Activated T-cell treated with anti-CD3 and anti-CD28 coated beads for 24 hours (primary cell): Measurements from ENCODE around the gene SRRT.
"Not testable (repeated sequence)": the region's sequence is repeated elsewhere in the genome, so short reads cannot be mapped to it uniquely, and the experiment has no call there.

Experiments
- DNase-seq: peaks from one replicate; pipeline ENCODE4 v3.0.0-alpha.2; 2020; ENCODE audit warnings: low read depth

SRRT gene

DNA sequence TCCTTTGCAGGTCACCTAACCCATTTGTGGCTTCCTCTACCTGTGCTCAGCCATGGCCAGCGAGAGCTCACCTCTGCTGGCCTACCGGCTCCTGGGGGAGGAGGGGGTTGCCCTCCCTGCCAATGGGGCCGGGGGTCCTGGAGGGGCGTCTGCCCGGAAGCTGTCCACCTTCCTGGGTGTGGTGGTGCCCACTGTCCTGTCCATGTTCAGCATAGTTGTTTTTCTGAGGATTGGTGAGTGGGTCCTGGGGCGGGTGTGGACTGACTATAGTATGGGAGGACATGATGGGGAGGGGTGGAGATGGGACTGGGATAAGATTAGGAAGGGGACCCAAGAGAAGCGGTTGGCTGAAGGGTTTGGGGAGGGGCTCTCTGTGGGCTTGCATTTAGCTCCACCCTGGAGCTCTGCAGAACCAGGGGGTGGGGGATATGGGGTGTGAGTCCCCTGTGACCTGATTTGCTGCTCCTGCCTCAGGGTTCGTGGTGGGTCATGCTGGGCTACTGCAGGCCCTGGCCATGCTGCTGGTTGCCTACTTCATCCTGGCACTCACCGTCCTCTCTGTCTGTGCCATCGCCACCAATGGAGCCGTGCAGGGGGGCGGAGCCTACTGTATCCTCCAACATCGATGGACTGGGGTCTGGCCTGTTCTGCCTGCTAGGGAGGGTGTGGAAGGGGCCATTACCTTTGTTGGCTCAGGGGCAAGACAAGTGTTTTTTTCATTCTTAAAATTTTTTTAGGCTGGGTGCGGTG, 20.6 kb upstream of the SRRT start:
- no peak for DNase-seq

DNA sequence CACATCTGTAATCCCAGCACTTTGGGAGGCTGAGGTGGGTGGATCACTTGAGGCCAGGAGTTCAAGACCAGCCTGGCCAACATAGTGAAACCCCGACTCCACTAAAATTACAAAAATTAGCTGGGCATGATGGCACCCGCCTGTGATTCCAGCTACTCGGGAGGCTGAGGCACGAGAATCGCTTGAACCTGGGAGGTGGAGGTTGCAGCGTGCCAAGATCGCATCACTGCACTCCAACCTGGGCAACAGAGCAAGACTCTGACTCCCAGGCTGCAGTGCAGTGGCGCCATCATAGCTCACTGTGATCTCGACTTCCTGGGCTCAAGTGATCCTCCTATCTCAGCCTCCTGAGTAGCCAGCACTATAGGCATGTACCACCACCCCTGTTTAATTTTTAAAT, 20.0 kb upstream of the SRRT start:
- DNase-seq = not testable (repeated sequence)

DNA sequence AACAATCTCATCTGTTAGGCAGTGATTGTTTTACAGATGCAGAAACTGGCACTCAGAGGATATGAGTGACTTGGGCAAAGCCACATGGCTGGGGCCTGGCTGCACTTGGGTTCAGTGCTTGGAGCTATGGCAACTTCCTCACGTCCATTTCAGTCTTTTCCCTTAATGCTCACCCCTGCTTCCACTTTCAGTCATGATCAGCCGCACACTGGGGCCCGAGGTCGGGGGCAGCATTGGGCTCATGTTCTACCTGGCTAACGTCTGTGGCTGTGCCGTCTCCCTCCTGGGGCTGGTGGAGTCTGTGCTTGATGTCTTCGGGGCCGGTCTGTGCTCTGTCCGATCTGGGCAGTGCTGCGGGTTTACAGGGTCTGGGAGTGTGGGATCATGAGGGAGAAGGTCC, 19.4 kb upstream of the SRRT start:
- DNase-seq = no peak

DNA sequence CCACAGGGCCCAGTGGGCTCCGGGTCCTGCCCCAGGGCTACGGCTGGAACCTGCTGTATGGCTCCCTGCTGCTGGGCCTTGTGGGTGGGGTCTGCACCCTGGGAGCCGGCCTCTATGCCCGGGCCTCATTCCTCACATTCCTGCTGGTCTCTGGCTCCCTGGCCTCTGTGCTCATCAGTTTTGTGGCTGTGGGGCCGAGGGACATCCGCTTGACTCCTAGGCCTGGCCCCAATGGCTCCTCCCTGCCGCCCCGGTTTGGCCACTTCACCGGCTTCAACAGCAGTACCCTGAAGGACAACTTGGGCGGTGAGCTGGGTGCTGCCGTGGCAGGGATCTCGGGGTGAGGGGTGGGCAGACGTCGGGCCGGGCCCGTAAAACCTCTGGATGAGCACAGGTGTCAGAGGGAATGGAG, 18.0 kb upstream of the SRRT start:
- DNase-seq = no peak

DNA sequence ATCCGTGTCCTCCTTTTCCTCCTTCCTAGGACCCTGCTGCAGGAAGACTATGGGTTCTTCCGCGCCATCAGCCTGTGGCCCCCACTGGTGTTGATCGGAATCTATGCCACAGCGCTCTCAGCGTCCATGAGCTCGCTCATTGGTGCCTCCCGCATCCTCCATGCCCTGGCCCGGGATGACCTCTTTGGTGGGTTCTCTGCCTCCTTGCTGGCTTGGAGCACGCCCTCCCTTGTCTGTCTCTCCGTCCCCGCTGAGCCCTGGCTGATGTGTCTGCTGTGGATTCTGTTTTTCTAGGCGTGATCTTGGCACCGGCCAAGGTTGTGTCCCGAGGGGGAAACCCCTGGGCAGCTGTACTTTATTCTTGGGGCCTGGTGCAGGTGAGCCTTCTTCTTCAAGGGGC, 15.0 kb upstream of the SRRT start:
- DNase-seq = no peak

DNA sequence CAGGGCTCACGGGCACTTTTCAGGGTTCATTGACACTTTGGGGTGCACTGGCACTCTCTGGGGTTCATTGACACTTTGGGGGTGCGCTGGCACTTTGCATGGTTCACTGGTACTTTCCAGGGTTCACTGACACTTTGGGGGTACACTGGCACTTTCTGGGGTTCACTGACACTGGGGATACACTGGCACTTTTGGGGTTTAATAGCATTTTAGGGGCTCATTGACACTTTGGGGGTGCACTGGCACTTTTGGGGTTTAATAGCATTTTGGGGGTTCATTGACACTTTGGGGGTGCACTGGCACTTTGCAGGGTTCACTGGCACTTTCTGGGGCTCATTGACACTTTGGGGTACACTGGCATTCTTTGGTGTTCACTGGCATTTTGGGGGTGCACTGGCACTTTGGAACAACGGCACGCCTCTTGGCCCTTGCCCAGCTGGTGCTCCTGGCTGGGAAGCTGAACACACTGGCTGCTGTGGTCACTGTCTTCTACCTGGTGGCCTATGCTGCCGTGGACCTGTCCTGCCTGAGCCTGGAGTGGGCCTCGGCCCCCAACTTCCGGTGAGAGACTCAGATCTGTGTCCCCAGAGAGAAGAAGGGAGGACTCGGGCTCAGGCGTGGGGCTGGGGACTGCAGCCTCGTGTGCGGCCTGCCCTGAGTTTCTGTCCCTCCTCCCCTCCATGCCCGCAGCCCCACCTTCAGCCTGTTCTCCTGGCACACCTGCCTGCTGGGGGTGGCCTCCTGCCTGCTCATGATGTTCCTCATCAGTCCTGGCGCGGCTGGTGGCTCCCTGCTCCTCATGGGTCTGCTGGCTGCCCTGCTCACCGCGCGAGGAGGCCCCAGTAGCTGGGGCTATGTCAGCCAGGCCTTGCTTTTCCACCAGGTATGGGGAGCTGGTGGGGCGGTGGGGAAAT, 13.9 kb upstream of the SRRT start:
- no peak for DNase-seq

DNA sequence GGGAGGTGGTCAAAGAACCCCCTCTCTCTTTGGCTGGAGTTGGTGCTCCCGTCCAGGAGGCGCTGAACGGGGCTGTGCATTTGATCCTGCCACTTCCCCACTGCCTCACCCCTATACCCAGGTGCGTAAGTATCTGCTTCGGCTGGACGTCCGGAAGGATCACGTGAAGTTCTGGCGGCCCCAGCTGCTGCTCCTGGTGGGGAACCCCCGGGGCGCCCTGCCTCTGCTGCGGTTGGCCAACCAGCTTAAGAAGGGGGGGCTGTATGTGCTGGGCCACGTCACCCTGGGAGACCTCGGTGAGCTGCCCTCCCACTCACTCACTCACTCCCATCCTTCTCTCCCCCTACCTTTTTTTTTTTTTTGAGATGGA, 13.3 kb upstream of the SRRT start:
- DNase-seq = no peak

DNA sequence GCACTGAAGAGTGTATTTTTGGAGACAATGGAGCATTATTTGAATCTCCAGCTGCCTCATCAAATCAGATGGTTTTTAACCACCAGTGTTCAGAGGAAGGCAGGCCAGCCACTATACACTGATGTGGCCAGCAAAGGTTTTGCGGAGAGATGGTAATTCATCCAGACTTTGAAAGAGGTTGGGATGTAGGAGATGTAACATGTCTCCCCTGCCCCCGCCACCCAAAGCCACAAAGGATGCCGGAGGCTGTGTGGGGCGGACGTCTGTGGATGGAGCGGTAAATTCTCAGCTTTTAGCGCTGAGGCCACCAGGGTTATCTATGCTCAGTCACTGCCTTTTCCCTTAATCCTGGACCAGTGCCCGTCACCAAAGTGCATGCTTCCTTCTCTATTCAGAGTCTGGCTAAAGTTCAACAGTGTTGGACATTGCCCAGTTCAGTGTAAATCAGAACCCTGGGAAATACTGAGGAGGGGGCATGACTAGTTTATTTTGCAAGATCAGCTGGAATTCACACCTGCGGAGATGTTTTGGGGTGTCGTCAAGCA, 11.4 kb upstream of the SRRT start:
- no peak for DNase-seq

DNA sequence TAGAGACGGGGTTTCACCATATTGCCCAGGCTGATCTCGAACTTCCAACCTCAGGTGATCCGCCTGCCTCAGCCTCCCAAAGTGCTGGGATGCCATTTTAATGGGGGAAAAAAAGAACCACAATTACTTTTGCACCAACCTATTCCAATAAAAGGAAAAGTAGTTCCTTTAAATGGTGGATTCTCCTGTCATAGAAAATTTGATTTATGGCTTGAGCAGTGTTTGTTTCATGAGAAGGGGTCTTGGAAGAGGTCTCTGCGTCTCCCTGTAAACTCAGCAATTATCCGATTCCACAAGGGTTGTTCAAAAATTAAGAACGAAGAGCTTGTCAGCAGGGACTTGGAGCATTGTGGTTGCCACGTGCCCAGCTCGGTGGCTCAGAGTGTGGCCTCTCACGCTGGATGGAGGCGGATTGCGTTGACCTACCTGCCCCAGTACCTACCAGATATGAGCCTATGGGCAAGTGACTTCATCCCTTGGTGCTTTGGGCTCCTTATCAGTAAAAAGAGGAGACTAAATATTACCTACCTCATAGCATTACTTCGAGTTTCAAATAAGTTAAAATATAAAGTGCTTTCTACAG, 10.5 kb upstream of the SRRT start:
- DNase-seq = no peak

DNA sequence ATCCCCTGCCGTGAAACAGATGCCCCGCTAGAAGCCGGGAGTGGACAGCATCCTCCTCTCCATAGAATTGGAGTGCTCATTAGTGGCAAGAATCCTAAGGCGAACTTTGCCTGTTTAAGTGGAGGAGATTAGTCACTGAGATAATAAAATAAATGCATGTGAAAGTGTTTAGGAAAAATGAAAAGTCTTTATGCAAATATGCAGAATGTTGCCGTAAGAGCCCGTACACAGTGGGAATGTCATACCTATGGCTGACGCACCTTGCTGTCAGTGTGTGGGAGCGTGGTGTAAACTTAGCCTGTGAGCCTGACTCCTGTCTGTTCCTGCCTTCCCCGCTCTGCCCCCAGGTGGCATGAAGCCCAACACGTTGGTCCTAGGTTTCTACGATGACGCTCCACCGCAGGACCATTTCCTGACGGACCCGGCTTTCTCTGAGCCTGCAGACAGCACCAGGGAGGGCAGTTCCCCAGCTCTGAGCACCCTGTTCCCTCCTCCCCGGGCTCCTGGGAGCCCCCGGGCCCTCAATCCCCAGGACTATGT, 9.5 kb upstream of the SRRT start:
- no peak for DNase-seq

DNA sequence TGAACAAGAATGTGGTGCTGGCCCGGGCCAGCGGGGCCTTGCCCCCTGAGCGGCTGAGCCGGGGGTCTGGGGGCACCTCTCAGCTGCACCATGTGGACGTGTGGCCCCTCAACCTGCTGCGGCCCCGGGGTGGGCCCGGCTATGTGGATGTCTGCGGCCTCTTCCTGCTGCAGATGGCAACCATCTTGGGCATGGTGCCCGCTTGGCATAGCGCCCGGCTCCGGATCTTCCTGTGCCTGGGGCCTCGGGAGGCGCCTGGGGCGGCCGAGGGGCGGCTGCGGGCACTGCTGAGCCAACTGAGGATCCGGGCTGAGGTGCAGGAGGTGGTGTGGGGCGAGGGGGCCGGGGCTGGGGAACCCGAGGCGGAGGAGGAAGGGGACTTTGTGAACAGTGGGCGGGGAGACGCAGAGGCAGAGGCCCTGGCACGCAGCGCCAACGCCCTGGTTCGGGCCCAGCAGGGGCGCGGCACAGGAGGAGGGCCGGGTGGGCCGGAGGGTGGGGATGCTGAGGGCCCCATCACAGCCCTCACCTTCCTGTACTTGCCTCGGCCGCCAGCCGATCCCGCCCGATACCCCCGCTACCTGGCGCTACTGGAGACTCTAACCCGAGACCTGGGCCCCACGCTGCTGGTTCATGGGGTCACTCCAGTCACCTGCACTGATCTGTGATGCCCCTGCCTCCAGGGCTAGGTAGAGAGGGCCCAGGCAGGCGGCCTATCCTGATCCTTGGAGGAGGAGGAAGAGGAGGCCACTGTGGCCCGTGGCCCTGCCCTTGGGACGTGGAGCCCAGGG, 8.8 kb upstream of the SRRT start:
- DNase-seq = no peak

DNA sequence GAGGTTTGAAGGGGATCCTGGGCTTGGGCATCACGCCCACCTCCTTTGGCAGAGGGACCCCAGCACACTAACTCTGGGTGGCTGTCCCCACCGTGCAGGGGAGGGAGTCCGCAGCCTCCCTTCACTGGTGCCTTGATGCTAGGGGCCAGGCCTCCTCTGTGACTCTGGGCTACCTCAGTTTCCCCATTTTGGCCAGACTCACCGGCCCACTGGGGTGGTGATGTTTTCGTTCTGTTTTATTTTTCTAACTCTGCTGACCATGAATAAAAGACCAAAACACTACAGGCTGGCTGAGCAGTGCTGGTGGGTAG, 8.2 kb upstream of the SRRT start:
- DNase-seq = no peak

DNA sequence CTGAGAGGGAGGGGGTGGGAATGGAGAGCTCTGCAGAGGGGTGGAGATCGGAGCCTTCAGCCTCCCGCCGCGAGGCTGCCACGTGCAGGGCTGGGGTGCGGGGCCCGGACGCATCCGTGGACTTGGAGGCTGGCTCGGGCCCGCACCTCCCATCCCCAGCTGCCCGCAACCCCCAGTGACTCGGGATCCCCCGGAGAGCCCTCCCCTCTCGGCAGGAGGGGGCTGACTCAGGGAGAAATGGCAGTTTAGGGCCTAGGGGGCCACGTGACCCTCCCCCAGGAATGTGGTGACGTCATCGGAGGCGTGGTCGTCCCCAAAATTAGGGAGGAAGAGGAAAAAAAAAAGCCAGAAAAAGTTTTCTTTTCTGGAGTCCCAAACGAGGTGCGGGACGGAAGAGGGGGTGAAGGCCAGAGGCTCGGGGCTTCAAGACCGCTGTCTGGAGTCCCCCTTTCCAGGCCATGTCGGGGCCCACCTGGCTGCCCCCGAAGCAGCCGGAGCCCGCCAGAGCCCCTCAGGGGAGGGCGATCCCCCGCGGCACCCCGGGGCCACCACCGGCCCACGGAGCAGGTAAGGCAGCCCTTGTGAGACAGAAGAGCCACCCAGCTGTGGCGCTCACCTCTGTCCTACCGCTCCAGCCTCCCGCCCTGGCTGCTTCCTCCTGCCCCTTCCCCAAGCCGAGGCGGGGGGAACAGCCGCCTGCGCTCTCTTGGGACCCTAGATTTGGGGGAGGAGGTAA, 7.7 kb upstream of the SRRT start, which contains the start of gene TRIP6:
Gene TRIP6, plus strand, starts transcription at position 348 of the 736 bp plus-strand sequence. Its CDS starts 111 bp downstream, at position 459.
- peak; percentile 64 for DNase-seq

DNA sequence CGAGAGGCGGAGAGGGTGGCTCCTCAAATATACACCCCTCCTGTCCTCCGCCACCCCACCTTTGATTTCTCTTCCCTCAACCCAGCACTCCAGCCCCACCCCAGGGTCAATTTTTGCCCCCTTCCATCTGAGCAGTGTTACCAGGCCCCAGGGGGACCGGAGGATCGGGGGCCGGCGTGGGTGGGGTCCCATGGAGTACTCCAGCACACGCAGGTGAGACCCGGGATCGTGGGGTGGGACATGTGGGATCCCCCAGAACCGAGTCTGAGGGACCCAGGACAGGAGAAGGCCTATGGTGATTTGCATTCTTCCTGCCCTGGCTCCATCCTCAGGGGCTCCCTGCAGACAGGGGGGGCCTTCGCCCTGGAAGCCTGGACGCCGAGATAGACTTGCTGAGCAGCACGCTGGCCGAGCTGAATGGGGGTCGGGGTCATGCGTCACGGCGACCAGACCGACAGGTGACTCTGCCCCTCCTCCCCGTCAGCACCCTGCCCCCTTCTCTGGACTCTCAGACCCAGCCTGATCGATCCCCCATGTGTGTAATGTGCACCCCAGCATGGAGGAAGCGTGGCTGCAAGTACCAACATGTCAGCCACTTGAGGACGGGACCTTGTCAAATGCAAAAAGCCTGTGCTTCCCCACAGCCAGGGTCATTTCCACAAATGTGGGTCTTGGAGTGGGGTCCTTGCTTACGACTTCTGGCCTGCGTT, 7.0 kb upstream of the SRRT start:
- DNase-seq = no peak

DNA sequence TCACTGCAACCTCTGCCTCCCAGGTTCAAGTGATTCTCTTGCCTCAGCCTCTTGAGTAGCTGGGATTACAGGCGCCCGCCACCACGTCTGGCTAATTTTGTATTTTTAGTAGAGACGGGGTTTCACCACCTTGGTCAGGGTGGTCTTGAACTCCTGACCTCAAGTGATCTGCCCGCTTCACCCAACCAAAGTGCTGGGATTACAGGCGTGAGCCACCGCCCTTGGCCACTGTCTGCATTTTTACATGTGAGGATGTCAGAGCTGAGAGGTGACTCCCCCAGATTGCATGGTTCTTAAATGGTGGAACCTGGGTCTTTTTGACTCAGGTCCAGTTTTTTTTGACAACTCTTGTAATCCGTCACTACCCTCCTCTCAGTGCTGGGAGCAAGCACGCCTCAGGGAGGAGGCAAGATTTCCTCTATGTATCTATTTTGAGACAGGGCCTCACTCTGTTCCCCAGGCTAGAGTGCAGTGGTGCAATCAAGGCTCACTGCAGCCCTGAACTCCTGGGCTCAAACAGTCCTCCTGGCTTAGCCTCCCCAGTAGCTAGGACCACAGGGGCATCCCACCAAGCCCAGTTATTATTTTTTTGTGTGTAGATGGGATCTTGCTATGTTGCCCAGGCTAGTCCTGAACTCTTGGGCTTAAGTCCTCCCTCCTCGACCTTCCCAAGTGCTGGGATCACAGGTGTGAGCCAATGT, 1.2 kb upstream of the SRRT start:
- DNase-seq = no peak

DNA sequence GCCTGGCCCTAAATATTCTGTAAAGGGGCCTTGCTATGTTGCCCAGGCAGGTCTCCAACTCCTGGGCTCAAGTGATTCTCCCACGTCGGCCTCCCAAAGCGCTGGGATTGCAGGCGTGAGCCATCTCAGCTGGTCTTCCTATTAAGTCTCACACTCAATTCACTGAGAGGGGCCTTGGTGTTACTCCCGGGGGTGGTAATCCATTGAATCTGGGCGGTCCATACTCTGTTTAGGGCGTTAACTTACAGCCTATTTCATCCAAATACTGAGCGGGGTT, 665 bp upstream of the SRRT start:
- DNase-seq = no peak

DNA sequence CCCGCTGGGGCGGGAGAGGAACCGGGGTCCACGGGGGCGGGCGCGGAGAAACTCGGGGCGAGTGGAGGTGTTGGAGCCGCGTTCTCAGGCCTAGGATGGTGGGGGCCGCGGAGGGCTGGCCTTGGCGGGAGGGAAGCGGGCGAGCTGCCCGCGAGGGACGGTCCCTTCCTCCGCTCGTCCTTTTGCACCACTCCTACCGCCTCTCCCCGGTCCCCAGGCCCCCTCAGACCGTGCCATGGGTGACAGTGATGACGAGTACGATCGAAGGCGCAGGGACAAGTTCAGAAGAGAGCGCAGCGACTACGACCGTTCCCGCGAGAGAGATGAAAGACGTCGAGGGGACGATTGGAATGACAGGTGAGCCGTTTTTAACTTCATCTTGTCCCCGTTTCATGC, 451 bp downstream of the SRRT start:
- DNase-seq = no peak

DNA sequence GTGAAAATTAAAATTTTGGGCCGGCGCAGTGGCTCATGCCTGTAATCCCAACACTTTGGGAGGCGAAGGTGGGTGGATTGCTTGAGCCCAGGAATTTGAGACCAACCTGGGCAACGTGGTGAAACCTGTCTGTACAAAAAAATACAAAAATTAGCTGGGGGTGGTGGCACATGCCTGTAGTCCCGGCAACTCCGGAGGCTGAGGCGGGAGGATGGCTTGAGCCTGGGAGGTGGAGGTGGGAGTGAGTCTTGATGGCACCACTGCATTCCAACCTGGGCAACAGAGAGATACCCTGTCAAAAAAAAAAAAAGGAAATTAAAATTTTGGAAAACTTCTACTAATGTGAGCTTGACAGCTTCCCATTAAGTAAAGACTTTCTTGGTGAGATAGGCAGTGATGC, 3.1 kb downstream of the SRRT start:
- DNase-seq = no peak

DNA sequence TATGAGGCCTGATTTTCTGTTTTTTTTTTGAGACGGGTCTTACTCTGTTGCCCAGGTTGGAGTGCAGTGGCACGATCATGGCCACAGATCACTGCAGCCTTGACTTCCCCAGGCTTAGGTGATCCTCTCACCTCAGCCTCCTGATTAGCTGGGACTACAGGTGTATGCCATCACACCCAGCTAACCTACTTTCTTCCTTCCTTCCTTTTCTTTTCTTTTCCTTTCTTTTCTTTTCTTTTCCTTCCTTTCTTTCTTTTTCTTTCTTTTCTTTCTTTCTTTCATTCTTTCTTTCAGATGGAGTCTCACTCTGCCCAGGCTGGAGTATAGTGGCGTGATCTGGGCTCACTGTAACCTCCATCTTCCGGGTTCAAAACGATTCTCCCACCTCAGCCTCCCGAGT, 3.8 kb downstream of the SRRT start:
- DNase-seq = no peak

DNA sequence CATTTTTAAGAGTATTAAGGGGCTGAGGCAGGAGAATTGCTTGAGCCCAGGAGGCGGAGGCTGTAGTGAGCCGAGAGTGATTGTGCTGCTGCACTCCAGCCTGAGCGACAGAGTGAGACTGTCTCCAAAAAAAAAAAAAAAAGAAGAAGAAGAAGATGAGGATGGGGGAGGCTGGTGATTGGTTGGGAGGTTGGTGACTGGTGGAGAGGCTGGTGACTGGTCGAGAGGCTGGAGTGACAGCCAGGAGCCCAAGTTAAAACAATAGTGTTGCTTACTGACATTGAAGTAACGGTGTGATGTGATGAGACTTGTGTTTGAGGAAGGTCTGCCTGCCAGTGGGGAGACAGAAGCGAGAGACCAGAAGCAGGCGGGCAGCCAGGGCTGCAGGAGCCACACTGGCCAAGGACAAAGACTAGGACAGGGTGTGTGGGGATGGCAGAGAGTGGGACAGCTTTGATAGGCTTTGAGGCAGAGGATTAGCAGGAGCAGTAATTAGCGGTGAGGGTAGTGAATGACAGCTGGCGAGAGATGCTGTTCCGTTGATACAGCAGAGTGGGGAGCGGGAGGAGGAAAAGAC, 4.9 kb downstream of the SRRT start:
- DNase-seq = no peak
